B cell (primary cell): ENCODE measurements around the gene SEMA3E. TPM values are rescaled to one million over a fixed set of nuclear protein-coding genes. Genes with fewer than 3 reads are reported as not detected.

Experiments
- ATAC-seq: fragments of 200-7000 bp; cut with Tn5 transposase; one replicate; pipeline ENCODE4 v1.10.0; 2021; ENCODE audit warnings: low read depth, mild to moderate bottlenecking, moderate number of reproducible peaks, moderate library complexity
- CTCF ChIA-PET: fragments of 350-600 bp; sonication (Branson Sonifier 250); formaldehyde crosslinking; loops from one replicate; lab custom pipeline; 2021; ENCODE audit warnings: antibody characterized with exemption, inconsistent platforms; lab: Charles Lee
- POLR2A ChIA-PET: fragments of 350-600 bp; sonication (Branson Sonifier 250); formaldehyde crosslinking; loops from one replicate; lab custom pipeline; 2021; ENCODE audit warnings: antibody characterized with exemption; lab: Charles Lee
- DNase-seq: peaks from one replicate; pipeline ENCODE4 v3.0.0; 2013
- H2AFZ ChIP-seq: 2 replicates; pipeline ENCODE4 v1.6.1; 2012; ENCODE audit warnings: mild to moderate bottlenecking, low read depth, low read length; ENCODE audit not compliant: insufficient read depth, poor library complexity, severe bottlenecking
- H3K27ac ChIP-seq, 2 donors: 1 replicate in 1 of 2; 2 replicates in 1 of 2; pipeline ENCODE4 v1.5.1; 2012 to 2013; ENCODE audit warnings: low read length in 2 of 2, mild to moderate bottlenecking in 2 of 2, moderate library complexity in 1 of 2
- H3K27me3 ChIP-seq, 4 experiments: fragments of 200-600 bp in 1 of 4; sonication (generic) in 1 of 4; replicated peaks in 1 of 4; 1 replicate in 2 of 4; 2 replicates in 2 of 4; pipeline versions ENCODE4 v1.6.1 to v1.7.0; 2013 to 2016; ENCODE audit warnings: low read length in 3 of 4, mild to moderate bottlenecking in 2 of 4, mixed read lengths in 1 of 4, moderate library complexity in 1 of 4; ENCODE audit not compliant: insufficient read depth in 4 of 4, control insufficient read depth in 3 of 4; ENCODE audit errors: control extremely low read depth in 1 of 4
- H3K36me3 ChIP-seq, 2 experiments: replicated peaks in 1 of 2; 1 replicate in 1 of 2; 2 replicates in 1 of 2; pipeline versions ENCODE4 v1.6.1 to v1.7.1; 2013; ENCODE audit warnings: low read length in 1 of 2; ENCODE audit not compliant: insufficient read depth in 2 of 2, control insufficient read depth in 1 of 2; ENCODE audit errors: control extremely low read depth in 1 of 2, extremely low read depth in 1 of 2
- H3K4me1 ChIP-seq, 2 donors: fragments of 200-600 bp in 1 of 2; sonication (generic) in 1 of 2; 1 replicate in 1 of 2; 2 replicates in 1 of 2; pipeline versions ENCODE4 v1.5.1 to v1.6.1; 2013 to 2017; ENCODE audit warnings: low read length in 2 of 2; ENCODE audit not compliant: control insufficient read depth in 2 of 2, insufficient read depth in 2 of 2
- H3K4me2 ChIP-seq: replicated peaks from 2 replicates; pipeline ENCODE3; 2012; ENCODE audit warnings: mild to moderate bottlenecking, low read depth, low read length; ENCODE audit not compliant: poor library complexity, severe bottlenecking
- H3K4me3 ChIP-seq, 5 experiments: fragments of 200-600 bp in 1 of 5; sonication (generic) in 1 of 5; 1 replicate in 3 of 5; 2 replicates in 2 of 5; pipeline versions ENCODE4 v1.5.1 to v1.7.0; 2011 to 2016; ENCODE audit warnings: low read length in 4 of 5, mild to moderate bottlenecking in 4 of 5, low read depth in 2 of 5, control low read depth in 1 of 5, moderate library complexity in 1 of 5; ENCODE audit not compliant: insufficient read depth in 1 of 5; ENCODE audit errors: control extremely low read depth in 1 of 5, extremely low read depth in 1 of 5
- H3K79me2 ChIP-seq: fragments of 200-600 bp; sonication (generic); one replicate; pipeline ENCODE4 v1.6.0; 2016; ENCODE audit warnings: low read length; ENCODE audit not compliant: control insufficient read depth, insufficient read depth
- H3K9ac ChIP-seq: fragments of 200-600 bp; sonication (generic); 2 replicates; pipeline ENCODE4 v1.6.1; 2017; ENCODE audit warnings: mild to moderate bottlenecking, low read length, moderate library complexity
- H3K9me3 ChIP-seq, 3 donors: one replicate each; pipeline versions ENCODE4 v1.6.1 to v1.7.1; 2013; ENCODE audit warnings: low read length in 2 of 3; ENCODE audit not compliant: control insufficient read depth in 2 of 3, insufficient read depth in 1 of 3; ENCODE audit errors: control extremely low read depth in 1 of 3
- H4K20me1 ChIP-seq: 2 replicates; pipeline ENCODE4 v1.6.0; 2012; ENCODE audit warnings: mild to moderate bottlenecking, low read length; ENCODE audit not compliant: insufficient read depth, control insufficient read depth, poor library complexity, severe bottlenecking
- H3K27ac Mint-ChIP-seq: one replicate; pipeline ENCODE4 v1.8.0; 2021; ENCODE audit warnings: mixed read lengths
- H3K27me3 Mint-ChIP-seq: one replicate; pipeline ENCODE4 v1.8.0; 2021; ENCODE audit warnings: mixed read lengths
- H3K4me1 Mint-ChIP-seq: one replicate; pipeline ENCODE4 v1.8.0; 2021; ENCODE audit warnings: mixed read lengths
- H3K4me3 Mint-ChIP-seq: one replicate; pipeline ENCODE4 v1.8.0; 2021; ENCODE audit warnings: mixed read lengths
- H3K9me3 Mint-ChIP-seq: one replicate; pipeline ENCODE4 v1.8.0; 2022; ENCODE audit warnings: mixed read lengths; ENCODE audit not compliant: insufficient read depth
- EZH2 ChIP-seq: IDR thresholded peaks from 2 replicates; pipeline ENCODE4 v1.6.1; 2012; ENCODE audit warnings: borderline replicate concordance, low read depth, mild to moderate bottlenecking, moderate library complexity, low read length; ENCODE audit not compliant: insufficient read depth, poor library complexity, severe bottlenecking
- WGBS: methylation state at CpG from one replicate; pipeline ENCODE4 v1.1.5; 2013; ENCODE audit warnings: missing lambda C conversion rate; ENCODE audit not compliant: insufficient coverage; 5-methylcytosine and 5-hydroxymethylcytosine counted together
- intact Hi-C: fragments of 100-400 bp; cut with micrococcal nuclease; formaldehyde crosslinking; loops from one replicate; pipeline ENCODE4 v1.10.0; 2022
- polyA plus RNA-seq: library from polyadenylated mRNA; depleted of rRNA; stranded (reverse); fragments of >200 nt; gene quantifications from 2 replicates; pipeline ENCODE4 v1.2.3, GENCODE V29; 2012
- total RNA-seq, 2 donors: library from RNA; stranded (reverse); fragments of 120-200 nt in 1 of 2; gene quantifications; 1 replicate in 1 of 2; 2 replicates in 1 of 2; pipeline versions ENCODE4 v1.2.3 to v1.2.4, GENCODE V29; 2013 to 2022
- TF ChIP-seq, protein P1 (sequence below): fragments of 200-600 bp; IDR thresholded peaks from one replicate; pipeline ENCODE4 v1.8.0; 2022; ENCODE audit warnings: antibody characterized with exemption, mild to moderate bottlenecking

Gene SEMA3E
- total and polyA plus RNA-seq, 2 donors (not counting 1 experiment from before 2014, with no cell fraction given): not detected

GRCh38 chr7:83359108-83359507 lies 289.8 kb downstream of the SEMA3E start:
- H3K9ac ChIP-seq: no peak overlapping the region
- no peaks in the 10 kb centered on the region for H3K4me1 ChIP-seq
- DNase-seq (no peak), ATAC-seq (no peak)
- H3K4me2 ChIP-seq: no peak overlapping the region
- no peak overlapping the region for H2AFZ ChIP-seq
- TF ChIP-seq, protein P1, sequence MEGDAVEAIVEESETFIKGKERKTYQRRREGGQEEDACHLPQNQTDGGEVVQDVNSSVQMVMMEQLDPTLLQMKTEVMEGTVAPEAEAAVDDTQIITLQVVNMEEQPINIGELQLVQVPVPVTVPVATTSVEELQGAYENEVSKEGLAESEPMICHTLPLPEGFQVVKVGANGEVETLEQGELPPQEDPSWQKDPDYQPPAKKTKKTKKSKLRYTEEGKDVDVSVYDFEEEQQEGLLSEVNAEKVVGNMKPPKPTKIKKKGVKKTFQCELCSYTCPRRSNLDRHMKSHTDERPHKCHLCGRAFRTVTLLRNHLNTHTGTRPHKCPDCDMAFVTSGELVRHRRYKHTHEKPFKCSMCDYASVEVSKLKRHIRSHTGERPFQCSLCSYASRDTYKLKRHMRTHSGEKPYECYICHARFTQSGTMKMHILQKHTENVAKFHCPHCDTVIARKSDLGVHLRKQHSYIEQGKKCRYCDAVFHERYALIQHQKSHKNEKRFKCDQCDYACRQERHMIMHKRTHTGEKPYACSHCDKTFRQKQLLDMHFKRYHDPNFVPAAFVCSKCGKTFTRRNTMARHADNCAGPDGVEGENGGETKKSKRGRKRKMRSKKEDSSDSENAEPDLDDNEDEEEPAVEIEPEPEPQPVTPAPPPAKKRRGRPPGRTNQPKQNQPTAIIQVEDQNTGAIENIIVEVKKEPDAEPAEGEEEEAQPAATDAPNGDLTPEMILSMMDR: no peak
- TF ChIP-seq EZH2: no peak
- intact Hi-C loops: no loop called here
- H3K4me3 Mint-ChIP-seq: no peak overlapping the region
- WGBS: 80% methylated on average over 1 of the region's 1 CpG
- no peaks in the 10 kb centered on the region for H4K20me1 ChIP-seq
- no peak overlapping the region for H3K4me3 ChIP-seq
- no peaks in the 10 kb centered on the region for H3K9me3 ChIP-seq
- ChIA-PET POLR2A (no interaction called here), CTCF (no interaction called here)
- no peaks in the 10 kb centered on the region for H3K27me3 ChIP-seq
- H3K4me1 Mint-ChIP-seq: no peaks in the 10 kb centered on the region
- no peak overlapping the region for H3K27ac Mint-ChIP-seq
- H3K36me3 ChIP-seq: no peaks in the 10 kb centered on the region
- H3K27ac ChIP-seq: no peak overlapping the region
- H3K27me3 Mint-ChIP-seq: no peaks in the 10 kb centered on the region
- no peaks in the 10 kb centered on the region for H3K9me3 Mint-ChIP-seq
- H3K79me2 ChIP-seq: no peaks in the 10 kb centered on the region

GRCh38 chr7:83355143-83355542 lies 293.8 kb downstream of the SEMA3E start:
- H3K4me1 Mint-ChIP-seq: no peaks in the 10 kb centered on the region
- Histone ChIP-seq H2AFZ (no peak overlapping the region), H3K36me3 (no peaks in the 10 kb centered on the region), H3K4me3 (no peak overlapping the region), H3K4me1 (no peaks in the 10 kb centered on the region), H3K27me3 (no peaks in the 10 kb centered on the region), H3K9ac (no peak overlapping the region), H3K79me2 (no peaks in the 10 kb centered on the region), H3K27ac (no peak overlapping the region), H4K20me1 (no peaks in the 10 kb centered on the region), H3K9me3 (peaks cover 0 to 2% (median 0%) of the 10 kb centered on the region in 3 donors), H3K4me2 (no peak overlapping the region)
- no peak overlapping the region for H3K4me3 Mint-ChIP-seq
- no peak overlapping the region for H3K27ac Mint-ChIP-seq
- CTCF ChIA-PET: no interaction called here
- TF ChIP-seq EZH2: no peak
- TF ChIP-seq, protein P1: no peak
- no peaks in the 10 kb centered on the region for H3K27me3 Mint-ChIP-seq
- peaks cover under 1% of the 10 kb centered on the region for H3K9me3 Mint-ChIP-seq
- no CpG with 5 or more reads among the region's 3 CpGs for WGBS
- ATAC-seq (no peak), DNase-seq (no peak)
- POLR2A ChIA-PET: no interaction called here
- intact Hi-C loops: no loop called here
